Activated CD4-positive, alpha-beta T cell treated with anti-CD3 and anti-CD28 coated beads, Interleukin-2, amount 10 ng/mL, durations not matched to agents 7 days and 5 days (primary cell): ENCODE data around the gene WNT6. TPM values are rescaled to one million over a fixed set of nuclear protein-coding genes. Genes with fewer than 3 reads are reported as not detected.

Experiments
- CTCF ChIA-PET: fragments of 350-600 bp; sonication (Branson Sonifier 250); formaldehyde crosslinking; loops from one replicate; lab custom pipeline; 2021; ENCODE audit warnings: antibody characterized with exemption; lab: Charles Lee
- POLR2A ChIA-PET: fragments of 350-600 bp; sonication (Branson Sonifier 250); formaldehyde crosslinking; loops from one replicate; lab custom pipeline; 2021; ENCODE audit warnings: antibody characterized with exemption; lab: Charles Lee
- DNase-seq: peaks from one replicate; pipeline ENCODE4 v3.0.0-alpha.2; 2020
- H3K27ac Mint-ChIP-seq: one replicate; pipeline ENCODE4 v1.8.0; 2021; ENCODE audit warnings: mild to moderate bottlenecking, moderate library complexity, mixed read lengths
- H3K27me3 Mint-ChIP-seq: one replicate; pipeline ENCODE4 v1.8.0; 2021; ENCODE audit warnings: mixed read lengths
- H3K36me3 Mint-ChIP-seq: one replicate; pipeline ENCODE4 v1.8.0; 2021; ENCODE audit warnings: low read depth, mixed read lengths
- H3K4me1 Mint-ChIP-seq: one replicate; pipeline ENCODE4 v1.8.0; 2021; ENCODE audit warnings: mixed read lengths
- H3K4me3 Mint-ChIP-seq: one replicate; pipeline ENCODE4 v1.8.0; 2021; ENCODE audit warnings: mild to moderate bottlenecking, moderate library complexity, mixed read lengths
- H3K9me3 Mint-ChIP-seq: one replicate; pipeline ENCODE4 v1.8.0; 2021; ENCODE audit warnings: mixed read lengths
- microRNA-seq: library from miRNA; unstranded; fragments of <30 nt; microRNA quantifications from one replicate; pipeline ENCODE4 v1.2.0, GENCODE V29; 2021; ENCODE audit warnings: borderline microRNAs expressed, borderline replicate concordance
- total RNA-seq, 2 experiments: library from RNA; stranded (reverse); gene quantifications; one replicate each; pipeline ENCODE4 v1.2.3, GENCODE V29; 2021

The WNT6 gene
- total RNA-seq, 2 experiments from 2014 or later: not detected

DNA sequence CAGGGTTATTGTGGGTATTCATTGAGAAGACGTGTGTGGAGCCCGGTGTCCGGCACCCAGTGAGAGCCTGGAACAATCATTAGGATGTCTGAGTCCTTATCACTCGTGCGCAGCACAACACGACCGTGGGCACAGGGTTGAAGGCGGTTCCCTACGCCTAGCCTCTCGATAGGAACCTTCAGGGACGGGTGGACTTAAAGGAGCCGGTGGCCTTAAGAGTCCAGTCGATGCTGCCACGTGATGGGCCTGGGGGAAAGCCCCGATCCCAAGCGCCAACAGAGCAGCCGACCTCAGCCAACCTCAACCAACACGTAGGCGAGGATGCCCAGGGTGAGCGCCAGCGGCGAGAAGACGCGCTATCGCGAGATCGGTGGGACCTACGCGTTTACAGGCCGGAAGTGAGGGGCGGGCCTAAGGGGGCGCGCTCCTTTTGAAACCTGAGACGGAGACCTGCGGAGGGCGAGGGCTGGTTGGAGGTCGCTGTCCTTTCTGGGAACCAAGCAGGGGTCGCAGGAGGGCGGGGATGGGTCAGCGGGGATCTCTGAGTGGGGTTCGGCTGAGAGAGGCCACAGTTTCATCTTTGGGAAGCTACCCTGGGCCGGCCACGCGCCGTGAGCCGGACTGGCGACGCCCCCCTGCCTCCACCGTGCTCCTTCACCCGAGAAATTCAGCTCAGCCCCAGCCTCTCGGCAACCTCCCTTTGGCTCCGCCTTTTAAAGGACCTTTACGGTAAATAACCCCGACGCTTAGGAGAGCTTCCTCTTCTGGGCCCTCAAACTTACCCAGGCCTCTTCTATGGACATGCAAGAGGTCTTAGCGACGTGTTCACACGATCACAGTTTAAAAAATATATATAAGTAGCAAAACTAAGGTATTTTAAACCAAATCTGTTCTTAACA is 49.4 kb downstream of the WNT6 start:
- Mint-ChIP-seq H3K9me3 (no peaks in the 10 kb centered on the region), H3K27me3 (peaks cover 17% of the 10 kb centered on the region), H3K4me1 (peaks cover 17% of the 10 kb centered on the region), H3K27ac (peak overlapping the region; percentile 88), H3K4me3 (peak overlapping the region; percentile 81), H3K36me3 (no peaks in the 10 kb centered on the region)
- POLR2A ChIA-PET: no interaction called here
- DNase-seq: peak; percentile 88
- CTCF ChIA-PET: interaction anchor here (2.5 to 31.8 kb wide), 3 partner anchors 11 to 61 kb away, joined by 8 to 669 read pairs (median 29); partner anchors contain the start of gene WNT10A

- Mint-ChIP-seq H3K4me3 (no peak overlapping the region), H3K4me1 (peaks cover 17% of the 10 kb centered on the region), H3K27me3 (peaks cover 16% of the 10 kb centered on the region), H3K9me3 (no peaks in the 10 kb centered on the region), H3K36me3 (no peaks in the 10 kb centered on the region), H3K27ac (no peak overlapping the region)
- POLR2A ChIA-PET: no interaction called here
- CTCF ChIA-PET: interaction anchor here (0.6 to 31.8 kb wide), 6 partner anchors 13 to 446 kb away, joined by 3 to 669 read pairs (median 7); partner anchors contain the start of gene WNT10A
- no peak for DNase-seq
These were observed 51.1 kb downstream of the WNT6 start for GRCh38 chr2:218910741-218911140.

DNA sequence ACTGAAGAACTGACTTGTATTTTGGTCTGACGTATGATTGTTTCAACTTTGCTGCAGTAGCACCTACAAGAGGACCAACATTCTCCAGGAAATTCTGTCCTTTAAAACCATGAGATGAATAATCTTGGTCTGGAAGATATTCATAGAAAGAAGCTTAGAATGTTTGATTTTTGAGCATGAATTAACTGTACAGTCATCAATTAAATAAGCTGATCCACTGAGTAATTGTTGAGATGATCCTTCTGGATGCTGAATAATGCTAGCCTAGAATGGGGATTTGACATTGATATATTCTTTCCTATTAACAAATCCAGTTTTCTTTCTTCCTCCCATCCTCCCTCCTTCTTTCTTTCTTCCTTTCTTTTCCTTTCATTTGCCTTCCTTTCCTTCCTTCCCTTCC is 60.9 kb downstream of the WNT6 start:
- CTCF ChIA-PET: no interaction called here
- H3K27ac Mint-ChIP-seq: no peak overlapping the region
- H3K4me3 Mint-ChIP-seq: no peak overlapping the region
- peaks cover 2% of the 10 kb centered on the region for H3K9me3 Mint-ChIP-seq
- H3K36me3 Mint-ChIP-seq: no peaks in the 10 kb centered on the region
- DNase-seq: no peak
- peaks cover 30% of the 10 kb centered on the region for H3K27me3 Mint-ChIP-seq
- no peaks in the 10 kb centered on the region for H3K4me1 Mint-ChIP-seq
- POLR2A ChIA-PET: no interaction called here

Small RNAs within 50 kb of the gene (microRNA-seq; reads per million reads assigned to microRNA genes)
- not detected for gene MIR9500

Other genes with a start within 250 kb of the WNT6 start
- 10 to 100 TPM; 46.8 to 48.6 TPM for gene ZNF142, start 200.2 kb upstream of the WNT6 start, total RNA-seq
- 10 to 100 TPM; 53.4 to 58.6 TPM for gene BCS1L, start 200.1 kb upstream of the WNT6 start, total RNA-seq
- 10 to 100 TPM; 20.6 to 29.8 TPM for gene RNF25, start 187.8 kb upstream of the WNT6 start, total RNA-seq
- gene STK36, start 187.7 kb upstream of the WNT6 start, total RNA-seq: 10 to 100 TPM; 14.6 to 17.3 TPM
- gene TTLL4, start 149.0 kb upstream of the WNT6 start, total RNA-seq: 10 to 100 TPM; 31.6 TPM
- gene CYP27A1, start 77.7 kb upstream of the WNT6 start, total RNA-seq: under 1 TPM; 0.08 to 0.22 TPM
- not detected for gene PRKAG3, start 28.0 kb upstream of the WNT6 start, total RNA-seq
- gene WNT10A, start 21.0 kb downstream of the WNT6 start, total RNA-seq: under 1 TPM; 0.10 TPM
- not detected for gene CDK5R2, start 99.9 kb downstream of the WNT6 start, total RNA-seq
- not detected for gene FEV, start 125.4 kb downstream of the WNT6 start, total RNA-seq
- not detected for gene CRYBA2, start 133.6 kb downstream of the WNT6 start, total RNA-seq
- gene CFAP65, start 181.7 kb downstream of the WNT6 start, total RNA-seq: not detected
- not detected for gene IHH, start 201.1 kb downstream of the WNT6 start, total RNA-seq